ENCODE results near the gene CEP57.

GRCh38 chr11:95792200-95792599, 1.9 kb downstream of the CEP57 start:
- TF ChIP-seq, protein P1, sequence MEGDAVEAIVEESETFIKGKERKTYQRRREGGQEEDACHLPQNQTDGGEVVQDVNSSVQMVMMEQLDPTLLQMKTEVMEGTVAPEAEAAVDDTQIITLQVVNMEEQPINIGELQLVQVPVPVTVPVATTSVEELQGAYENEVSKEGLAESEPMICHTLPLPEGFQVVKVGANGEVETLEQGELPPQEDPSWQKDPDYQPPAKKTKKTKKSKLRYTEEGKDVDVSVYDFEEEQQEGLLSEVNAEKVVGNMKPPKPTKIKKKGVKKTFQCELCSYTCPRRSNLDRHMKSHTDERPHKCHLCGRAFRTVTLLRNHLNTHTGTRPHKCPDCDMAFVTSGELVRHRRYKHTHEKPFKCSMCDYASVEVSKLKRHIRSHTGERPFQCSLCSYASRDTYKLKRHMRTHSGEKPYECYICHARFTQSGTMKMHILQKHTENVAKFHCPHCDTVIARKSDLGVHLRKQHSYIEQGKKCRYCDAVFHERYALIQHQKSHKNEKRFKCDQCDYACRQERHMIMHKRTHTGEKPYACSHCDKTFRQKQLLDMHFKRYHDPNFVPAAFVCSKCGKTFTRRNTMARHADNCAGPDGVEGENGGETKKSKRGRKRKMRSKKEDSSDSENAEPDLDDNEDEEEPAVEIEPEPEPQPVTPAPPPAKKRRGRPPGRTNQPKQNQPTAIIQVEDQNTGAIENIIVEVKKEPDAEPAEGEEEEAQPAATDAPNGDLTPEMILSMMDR (conservative IDR thresholded peaks at IDR 0.05; ENCODE audit: low read depth, low read length): no peak
- no peak for TF ChIP-seq EZH2 (IDR thresholded peaks at IDR 0.05; ENCODE audit: borderline replicate concordance, low read depth, low read length, poor library complexity, severe bottlenecking)

Measured in A673 (cell line).